ENCODE data around the gene DGKG.

Gene DGKG

DNA sequence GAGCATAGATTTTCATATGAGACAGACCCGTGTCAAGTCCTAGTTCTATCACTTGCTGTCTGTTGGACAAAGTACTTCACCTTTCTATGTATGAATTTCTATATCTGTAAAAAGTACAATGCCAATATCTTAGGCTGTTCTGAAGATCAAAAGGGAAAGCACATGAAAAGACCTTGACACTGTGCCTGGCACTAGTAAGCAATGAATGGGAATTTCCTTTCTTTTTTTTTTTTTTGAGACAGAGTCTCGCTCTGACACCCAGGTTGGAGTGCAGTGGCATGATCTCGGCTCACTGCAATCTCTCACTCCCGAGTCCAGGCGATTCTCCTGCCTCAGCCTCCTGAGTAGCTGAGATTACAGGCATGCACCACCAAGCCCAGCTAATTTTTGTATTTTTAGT lies 217.8 kb downstream of the DGKG start:
- TF ChIP-seq CTCF (IDR thresholded peaks at IDR 0.05; ENCODE audit: borderline replicate concordance, control extremely low read depth, extremely low read depth, insufficient read depth, missing control alignments), result no peak
- in situ Hi-C loops (cut with MboI; ENCODE audit: low sequenced_read_pairs, unreplicated experiment), result no loop called here
- DNase-seq (ENCODE audit: low spot score), result no peak

DNA sequence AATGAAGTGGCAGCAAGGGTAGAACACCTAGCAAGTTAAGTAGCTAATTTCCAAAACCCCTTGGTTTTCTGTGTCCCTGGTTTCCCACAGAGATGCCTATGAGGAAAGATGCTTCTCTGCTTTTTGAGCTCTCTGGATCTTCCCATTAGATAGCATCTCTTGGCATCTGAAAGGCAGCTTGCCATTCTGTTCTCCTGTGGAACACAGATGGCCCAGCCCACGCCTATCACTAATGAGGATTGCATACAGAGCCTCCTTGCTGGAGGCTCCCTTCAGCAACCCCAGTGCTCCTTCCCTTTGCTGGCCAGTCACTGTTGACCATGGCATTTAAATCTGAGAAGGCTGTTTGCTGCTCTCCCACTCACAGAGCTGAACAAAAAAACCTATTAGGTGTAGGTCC lies 218.8 kb downstream of the DGKG start:
- no peak for TF ChIP-seq CTCF (IDR thresholded peaks at IDR 0.05; ENCODE audit: borderline replicate concordance, control extremely low read depth, extremely low read depth, insufficient read depth, missing control alignments)
- DNase-seq (ENCODE audit: low spot score), result no peak
- in situ Hi-C loops (cut with MboI; ENCODE audit: low sequenced_read_pairs, unreplicated experiment), result no loop called here

DNA sequence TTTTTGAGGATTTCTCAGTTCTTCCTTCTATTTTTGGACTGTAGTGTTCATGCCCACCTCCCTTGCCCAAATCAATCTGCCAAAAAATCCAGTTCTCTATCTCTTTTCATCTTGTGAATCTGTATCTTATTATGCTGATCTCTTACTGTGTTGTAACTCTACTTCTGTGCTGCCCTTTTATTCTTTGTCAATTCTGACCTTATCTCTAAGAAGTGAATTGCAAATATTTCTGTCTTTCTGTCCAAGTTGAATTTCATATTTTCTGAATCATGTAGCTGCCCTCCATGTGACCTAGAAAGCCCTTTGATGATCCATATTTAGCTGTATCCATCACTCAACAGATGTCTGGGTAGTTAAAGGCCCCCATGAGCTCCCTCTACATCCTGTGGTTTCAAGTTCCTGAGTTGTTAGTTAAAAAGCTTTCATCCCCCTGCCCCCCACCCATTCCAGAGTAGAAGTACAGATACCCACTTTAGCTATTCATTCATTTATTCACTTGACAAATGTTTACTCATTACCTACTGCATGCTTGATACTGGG lies 219.6 kb downstream of the DGKG start:
- no peak for TF ChIP-seq CTCF (IDR thresholded peaks at IDR 0.05; ENCODE audit: borderline replicate concordance, control extremely low read depth, extremely low read depth, insufficient read depth, missing control alignments)
- no peak for DNase-seq (ENCODE audit: low spot score)
- in situ Hi-C loops (cut with MboI; ENCODE audit: low sequenced_read_pairs, unreplicated experiment), result no loop called here

DNA sequence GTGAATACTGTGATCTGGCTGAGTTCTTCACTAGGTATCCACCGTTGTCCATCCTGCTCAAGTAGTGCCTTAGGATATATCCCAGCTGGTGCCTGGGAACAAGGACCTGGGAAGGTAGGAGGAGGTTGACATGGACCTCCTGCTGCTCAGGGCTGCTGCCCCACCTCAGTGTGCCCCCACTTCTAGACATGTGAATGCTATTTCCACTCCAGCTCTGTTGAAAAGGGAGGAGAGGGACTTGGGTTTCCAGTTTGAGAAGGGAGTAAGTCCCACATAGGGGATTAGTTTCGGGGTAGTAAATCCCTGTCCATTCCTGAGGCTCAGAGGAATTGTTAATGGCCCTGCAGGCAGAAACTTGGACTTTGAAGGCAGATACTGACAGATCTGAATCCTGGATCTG lies 220.2 kb downstream of the DGKG start:
- in situ Hi-C loops (cut with MboI; ENCODE audit: low sequenced_read_pairs, unreplicated experiment), result no loop called here
- no peak for TF ChIP-seq CTCF (IDR thresholded peaks at IDR 0.05; ENCODE audit: borderline replicate concordance, control extremely low read depth, extremely low read depth, insufficient read depth, missing control alignments)
- DNase-seq (ENCODE audit: low spot score), result no peak

DNA sequence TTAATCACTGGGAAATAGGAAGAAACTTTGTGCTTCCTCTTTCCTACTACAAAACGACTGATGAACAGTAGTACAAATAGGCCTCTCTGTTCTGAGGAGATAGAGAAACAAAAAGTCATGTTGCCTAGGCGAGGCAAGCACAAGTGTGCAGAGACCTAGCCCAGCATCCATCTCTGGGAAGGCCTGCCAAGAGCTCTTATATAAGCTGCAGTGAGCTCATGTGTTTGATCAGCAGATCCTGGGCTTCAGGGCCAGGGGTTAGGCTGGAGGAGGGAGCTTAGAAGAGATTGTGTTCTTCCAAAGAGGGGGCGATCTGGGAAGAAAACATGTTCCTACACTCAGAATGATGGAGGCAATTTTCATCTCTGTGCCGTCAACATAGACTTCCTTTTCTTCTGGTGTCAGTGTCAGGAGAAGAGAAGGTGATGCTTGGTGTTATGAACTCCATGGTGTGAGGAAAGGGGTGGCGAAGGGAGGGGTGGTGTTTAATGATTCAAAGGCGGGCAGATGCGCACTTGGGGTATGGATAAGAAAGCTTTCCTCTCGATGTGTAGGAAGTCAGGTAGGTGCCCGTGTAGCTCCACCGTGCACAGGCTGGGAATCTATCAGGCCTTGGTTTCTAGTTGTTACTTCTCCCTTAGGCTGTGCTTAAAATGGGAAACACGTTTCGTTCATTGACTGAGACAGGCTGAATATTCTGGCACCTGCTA lies 223.6 kb downstream of the DGKG start:
- in situ Hi-C loops (cut with MboI; ENCODE audit: low sequenced_read_pairs, unreplicated experiment), result no loop called here
- TF ChIP-seq CTCF (IDR thresholded peaks at IDR 0.05; ENCODE audit: borderline replicate concordance, control extremely low read depth, extremely low read depth, insufficient read depth, missing control alignments), result no peak
- no peak for DNase-seq (ENCODE audit: low spot score)

- in situ Hi-C loops (cut with MboI; ENCODE audit: low sequenced_read_pairs, unreplicated experiment), result no loop called here
- TF ChIP-seq CTCF (IDR thresholded peaks at IDR 0.05; ENCODE audit: borderline replicate concordance, control extremely low read depth, extremely low read depth, insufficient read depth, missing control alignments), result no peak
- DNase-seq (ENCODE audit: low spot score), result no peak
These were observed 224.9 kb downstream of the DGKG start for GRCh38 chr3:186137051-186137685.

All from GM13976 (cell line).